DND-41 (cell line): ENCODE data around the gene TMEM131L.

Source experiments
- ATAC-seq: fragments of 200-7000 bp; cut with Tn5 transposase; 3 replicates; pipeline ENCODE4 v1.9.1; 2021; ENCODE audit warnings: low read depth; ENCODE audit not compliant: insufficient read depth
- DNase-seq: peaks from one replicate; pipeline ENCODE4 v3.0.0-alpha.2; 2020
- H2AFZ ChIP-seq: 2 replicates; pipeline ENCODE4 v1.6.0; 2012; ENCODE audit warnings: low read depth, low read length
- H3K27ac ChIP-seq: 2 replicates; pipeline ENCODE4 v1.5.1; 2012; ENCODE audit warnings: low read length, inconsistent platforms
- H3K27me3 ChIP-seq: fragments of 200-600 bp; sonication (generic); 2 replicates; pipeline ENCODE4 v1.6.0; 2012; ENCODE audit warnings: low read length, mild to moderate bottlenecking, inconsistent platforms; ENCODE audit not compliant: insufficient read depth, poor library complexity
- H3K36me3 ChIP-seq: 2 replicates; pipeline ENCODE4 v1.5.1; 2012; ENCODE audit warnings: low read length, inconsistent platforms; ENCODE audit not compliant: insufficient read depth
- H3K4me1 ChIP-seq: 2 replicates; pipeline ENCODE4 v1.5.1; 2012; ENCODE audit warnings: mild to moderate bottlenecking, low read length; ENCODE audit not compliant: insufficient read depth
- H3K4me2 ChIP-seq: 2 replicates; pipeline ENCODE4 v1.6.0; 2012; ENCODE audit warnings: mild to moderate bottlenecking, moderate library complexity, low read length, inconsistent platforms; ENCODE audit not compliant: insufficient read depth
- H3K4me3 ChIP-seq, 2 experiments: fragments of 200-600 bp in 1 of 2; shearing (Covaris generic) in 1 of 2; 2 replicates each; pipeline ENCODE4 v1.5.1; 2012 to 2016; ENCODE audit warnings: inconsistent platforms in 2 of 2, low read length in 2 of 2, mild to moderate bottlenecking in 2 of 2, low read depth in 1 of 2, moderate library complexity in 1 of 2
- H3K79me2 ChIP-seq: 2 replicates; pipeline ENCODE4 v1.6.0; 2012; ENCODE audit warnings: low read length, inconsistent platforms; ENCODE audit not compliant: insufficient read depth
- H3K9ac ChIP-seq: 2 replicates; pipeline ENCODE4 v1.6.0; 2012; ENCODE audit warnings: low read depth, mild to moderate bottlenecking, inconsistent platforms, low read length, moderate library complexity
- H3K9me3 ChIP-seq: 2 replicates; pipeline ENCODE4 v1.5.1; 2012; ENCODE audit warnings: low read length, moderate library complexity, mild to moderate bottlenecking, inconsistent platforms; ENCODE audit not compliant: insufficient read depth, severe bottlenecking
- H4K20me1 ChIP-seq: 2 replicates; pipeline ENCODE4 v1.6.0; 2012; ENCODE audit warnings: low read length; ENCODE audit not compliant: insufficient read depth
- CTCF ChIP-seq: IDR thresholded peaks from 2 replicates; pipeline ENCODE4 v1.5.1; 2012; ENCODE audit warnings: borderline replicate concordance, low read length, moderate library complexity, mild to moderate bottlenecking; ENCODE audit not compliant: poor library complexity, severe bottlenecking; ENCODE audit errors: extremely low read depth
- EZH2 ChIP-seq: IDR thresholded peaks from 3 replicates; pipeline ENCODE4 v1.6.1; 2012; ENCODE audit warnings: borderline replicate concordance, low read depth, mild to moderate bottlenecking, moderate library complexity, low read length, inconsistent platforms; ENCODE audit not compliant: severe bottlenecking

Gene TMEM131L

GRCh38 chr4:153573221-153573620, 107.1 kb downstream of the TMEM131L start:
- 0 out of 2 replicates have a peak overlapping the region, but pooled peaks have one; percentile 4 for H3K9ac ChIP-seq
- peak overlapping the region; percentile 57 for H3K27ac ChIP-seq
- no peaks in the 10 kb centered on the region for H3K27me3 ChIP-seq
- H2AFZ ChIP-seq: no peak overlapping the region
- H4K20me1 ChIP-seq: peaks cover 85% of the 10 kb centered on the region
- peaks cover 59% of the 10 kb centered on the region for H3K4me1 ChIP-seq
- ATAC-seq: no peak
- no peaks in the 10 kb centered on the region for H3K9me3 ChIP-seq
- peaks cover 98% of the 10 kb centered on the region for H3K79me2 ChIP-seq
- H3K4me3 ChIP-seq: no peak overlapping the region
- TF ChIP-seq CTCF (no peak), EZH2 (no peak)
- H3K4me2 ChIP-seq: no peak overlapping the region
- peaks cover 96% of the 10 kb centered on the region for H3K36me3 ChIP-seq
- no peak for DNase-seq

DNA sequence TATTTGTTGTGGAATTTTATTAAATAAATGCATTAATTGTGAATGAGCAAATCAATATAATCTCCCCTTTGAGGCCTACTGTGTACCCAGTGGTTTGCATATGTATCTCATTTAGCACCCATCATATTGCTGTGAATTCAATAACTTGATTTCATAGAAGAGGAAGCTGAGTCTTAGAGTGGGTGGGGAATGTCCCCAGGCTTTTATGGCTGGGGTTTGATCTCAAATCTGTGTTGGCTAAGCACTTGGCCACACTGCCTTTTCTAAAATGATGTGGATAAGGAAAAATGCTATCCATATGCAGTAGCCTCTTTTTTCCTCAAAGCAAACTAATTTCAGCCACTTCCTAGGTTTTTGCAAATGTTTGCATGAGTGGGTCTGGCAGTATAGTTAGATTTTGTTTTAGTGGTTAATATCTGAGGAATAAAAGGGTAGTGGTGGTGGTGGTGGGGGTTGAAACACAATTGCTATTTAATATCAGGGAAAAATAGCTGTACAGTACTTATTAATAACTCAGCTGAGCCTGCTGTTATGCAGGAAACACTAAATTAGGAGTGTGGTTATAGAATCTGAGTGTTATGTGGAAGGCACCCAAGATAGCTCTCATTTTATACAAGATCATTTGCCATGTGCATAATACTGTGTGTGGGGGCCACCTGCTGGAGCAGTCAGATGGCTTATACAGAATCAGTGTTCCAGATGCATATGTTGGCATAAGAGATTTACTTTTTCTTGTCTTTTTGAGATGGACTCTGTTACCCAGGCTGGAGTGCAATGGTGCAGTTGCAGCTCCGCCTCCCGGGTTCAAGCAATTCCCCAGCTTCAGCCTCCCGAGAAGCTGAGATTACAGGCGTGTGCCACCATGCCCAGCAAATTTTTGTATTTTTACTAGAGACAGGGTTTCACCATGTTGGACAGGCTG, 108.0 kb downstream of the TMEM131L start:
- peaks cover 80% of the 10 kb centered on the region for H4K20me1 ChIP-seq
- no peak overlapping the region for H3K4me2 ChIP-seq
- no peak overlapping the region for H3K4me3 ChIP-seq
- ATAC-seq (peak; percentile 92), DNase-seq (peak; percentile 70)
- H3K9ac ChIP-seq: no peak overlapping the region
- peaks cover 91% of the 10 kb centered on the region for H3K36me3 ChIP-seq
- H3K27me3 ChIP-seq: no peaks in the 10 kb centered on the region
- H3K27ac ChIP-seq: peak overlapping the region; percentile 58
- H3K79me2 ChIP-seq: peaks cover 96% of the 10 kb centered on the region
- H2AFZ ChIP-seq: no peak overlapping the region
- TF ChIP-seq EZH2: no peak
- TF ChIP-seq CTCF: peak; percentile 69
- no peaks in the 10 kb centered on the region for H3K9me3 ChIP-seq
- peaks cover 56% of the 10 kb centered on the region for H3K4me1 ChIP-seq

DNA sequence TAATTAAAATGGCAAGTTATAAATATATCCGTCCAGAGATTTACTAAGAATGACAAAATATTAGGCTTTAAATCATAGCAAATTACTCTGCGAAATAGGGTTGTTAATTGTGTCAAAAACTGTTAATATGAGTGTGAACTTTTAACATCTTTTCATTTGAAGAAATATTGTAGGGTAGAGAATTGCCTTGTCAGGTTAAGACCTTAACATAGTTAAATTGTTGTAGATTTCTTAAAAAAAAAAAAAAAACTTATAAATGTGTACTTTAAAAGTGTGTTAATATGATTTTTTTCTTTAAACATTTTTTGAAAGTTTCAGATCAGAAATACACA, 110.2 kb downstream of the TMEM131L start:
- no peak for DNase-seq
- no peak for TF ChIP-seq CTCF
- TF ChIP-seq EZH2: no peak
- peaks cover 91% of the 10 kb centered on the region for H3K36me3 ChIP-seq
- H3K9me3 ChIP-seq: no peaks in the 10 kb centered on the region
- H3K27ac ChIP-seq: no peak overlapping the region
- H3K79me2 ChIP-seq: peaks cover 94% of the 10 kb centered on the region
- no peak overlapping the region for H3K4me2 ChIP-seq
- H3K9ac ChIP-seq: no peak overlapping the region
- H3K27me3 ChIP-seq: no peaks in the 10 kb centered on the region
- ATAC-seq: no peak
- peaks cover 62% of the 10 kb centered on the region for H4K20me1 ChIP-seq
- no peak overlapping the region for H3K4me3 ChIP-seq
- H3K4me1 ChIP-seq: peaks cover 38% of the 10 kb centered on the region
- no peak overlapping the region for H2AFZ ChIP-seq
